Stimulated activated CD8-positive, alpha-beta memory T cell treated with anti-CD3 and anti-CD28 coated beads, Interleukin-12 subunit alpha, Interleukin-12 subunit beta, amount 100 ng/mL, for 4 hours (primary cell): ENCODE results near the gene MYLK4.
A peak's percentile ranks its signal among the peaks of the same experiment; 100 is the strongest.

Experiments
- DNase-seq: peaks from one replicate; pipeline ENCODE4 v3.0.0-alpha.2; 2020; ENCODE audit warnings: low read depth

MYLK4 gene

DNA sequence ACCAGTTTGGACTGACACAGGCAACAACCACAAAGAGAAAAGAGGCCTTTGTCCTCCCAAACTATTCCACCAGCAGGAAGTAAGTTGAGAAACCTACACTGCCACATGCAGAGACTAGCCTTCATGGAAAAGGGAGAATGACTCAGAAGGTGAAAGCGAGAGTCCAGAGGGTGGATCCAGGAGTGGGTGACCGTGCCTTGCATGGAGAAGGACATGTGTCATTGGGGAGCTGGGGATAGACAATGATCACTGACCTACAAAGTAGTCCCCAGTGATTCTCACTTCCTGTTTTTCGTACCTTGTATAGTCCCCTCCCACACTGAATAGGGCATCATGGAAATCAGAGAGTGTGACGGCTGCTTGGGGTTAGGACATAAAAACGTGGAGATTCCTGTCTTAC is 91.9 kb downstream of the MYLK4 start:
- DNase-seq = no peak

DNA sequence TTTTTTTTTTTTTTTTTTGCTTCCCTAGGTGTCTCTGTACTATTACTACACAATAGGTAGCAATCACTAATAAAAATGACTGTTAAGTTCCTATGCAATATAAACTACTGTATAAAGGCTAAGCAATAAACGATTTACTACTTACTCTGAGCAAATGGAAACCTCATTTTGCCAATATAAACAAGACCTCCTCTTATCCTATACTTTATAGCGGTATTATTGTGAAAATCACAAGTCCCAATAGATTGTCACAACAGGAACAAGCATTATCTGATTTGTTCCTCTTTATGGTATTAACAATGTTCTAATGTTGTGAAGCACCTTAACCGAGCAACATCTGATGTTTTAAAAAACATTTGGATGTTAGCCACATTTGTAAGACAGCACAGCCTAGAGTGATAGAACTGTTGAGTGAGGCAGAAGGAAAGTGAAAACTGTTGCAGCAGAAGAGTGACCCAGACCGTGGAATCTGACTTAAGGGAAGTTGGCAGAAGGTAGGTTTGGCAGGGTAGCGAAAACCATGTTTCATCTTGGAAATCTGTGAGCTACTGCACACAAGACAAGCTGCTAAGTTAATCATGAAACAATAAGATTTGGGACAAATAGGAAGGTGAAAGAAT is 94.2 kb downstream of the MYLK4 start:
- no peak for DNase-seq

DNA sequence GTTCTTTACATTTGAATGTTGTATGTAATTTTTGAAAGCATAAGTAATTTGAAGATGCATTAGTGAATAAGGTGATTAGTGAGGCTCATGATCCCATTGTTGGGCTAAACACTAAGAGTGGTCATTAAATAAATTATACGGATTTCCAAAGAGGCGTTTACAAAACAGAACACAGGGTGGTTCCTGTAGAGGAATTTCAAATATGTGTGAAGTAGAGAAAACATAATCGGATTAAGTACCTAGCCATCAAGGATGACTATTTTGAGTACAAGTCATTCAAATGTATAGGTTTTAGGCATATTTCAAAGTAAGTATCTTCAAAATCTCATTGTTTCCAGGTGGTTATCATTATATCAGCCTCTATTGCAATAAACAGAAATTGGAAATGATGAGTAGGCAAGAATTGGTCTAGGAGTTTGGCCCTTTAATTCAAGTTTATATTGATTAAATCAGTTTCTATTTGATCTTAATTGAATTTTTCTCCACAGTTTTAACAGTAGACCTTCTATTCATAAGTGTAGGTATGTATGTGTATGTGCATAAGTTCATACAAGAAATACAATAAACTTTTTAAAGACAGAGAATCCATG is 94.8 kb downstream of the MYLK4 start:
- DNase-seq = no peak

GRCh38 chr6:2653369-2654032 is 97.2 kb downstream of the MYLK4 start:
- no peak for DNase-seq

- DNase-seq = no peak
These were observed 98.1 kb downstream of the MYLK4 start for GRCh38 chr6:2652611-2653010.

DNA sequence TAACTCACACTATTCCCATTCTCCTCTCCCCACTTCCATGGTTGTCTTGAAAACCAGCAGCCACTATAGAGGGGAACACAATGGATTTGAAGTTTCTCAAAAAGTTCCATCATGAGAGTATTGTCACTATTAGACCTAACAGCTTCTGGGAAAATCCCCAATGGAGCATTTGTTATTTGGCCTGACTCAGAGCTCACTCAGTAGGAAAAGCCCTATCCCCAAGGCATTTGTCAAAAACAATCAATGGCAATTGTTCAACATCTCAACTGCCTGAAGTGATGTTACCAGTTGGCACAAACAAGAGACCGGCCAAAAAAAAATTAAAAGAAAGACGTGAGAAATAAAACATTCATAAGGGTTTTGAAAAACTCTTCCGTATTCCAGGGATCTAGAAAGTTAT is 98.8 kb downstream of the MYLK4 start:
- no peak for DNase-seq

DNA sequence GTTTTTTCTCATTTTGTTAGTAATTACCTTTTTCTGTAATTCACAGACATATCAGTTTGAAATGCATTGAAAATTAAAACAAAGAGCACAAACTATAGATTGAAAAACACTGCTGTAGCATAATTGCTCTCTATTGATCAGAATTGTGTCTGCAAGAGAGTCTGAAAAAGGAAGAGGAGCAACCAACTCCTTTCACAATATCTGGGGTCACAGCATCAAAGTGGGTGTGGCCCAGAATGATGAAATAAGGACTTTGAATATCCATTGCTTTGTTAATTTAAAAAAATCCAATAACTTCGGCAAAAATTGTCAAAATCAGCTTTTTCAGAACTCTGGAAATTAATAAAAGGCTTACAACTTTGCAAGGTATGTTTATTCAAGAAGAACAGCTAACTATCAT is 99.2 kb downstream of the MYLK4 start:
- no peak for DNase-seq

DNA sequence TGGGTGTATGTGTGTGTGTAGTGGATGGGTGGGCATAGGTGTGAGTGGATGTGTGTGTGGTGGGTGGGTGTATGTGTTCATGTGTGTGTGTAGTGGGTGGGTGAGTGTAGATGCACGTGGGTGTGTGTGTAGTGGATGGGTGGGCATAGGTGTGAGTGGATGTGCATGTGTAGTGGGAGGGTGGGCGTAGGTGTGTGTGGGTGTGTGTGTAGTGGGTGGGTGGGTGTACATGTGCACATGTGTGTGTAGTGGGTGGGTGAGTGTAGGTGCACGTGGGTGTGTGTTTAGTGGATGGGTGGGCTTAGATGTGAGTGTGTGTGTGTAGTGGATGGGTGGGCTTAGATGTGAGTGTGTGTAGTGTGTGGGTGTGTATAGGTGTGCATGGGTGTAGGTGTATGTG is 104.4 kb downstream of the MYLK4 start:
- no peak for DNase-seq

- no peak for DNase-seq
These were observed 106.7 kb downstream of the MYLK4 start for GRCh38 chr6:2643935-2644539.

DNA sequence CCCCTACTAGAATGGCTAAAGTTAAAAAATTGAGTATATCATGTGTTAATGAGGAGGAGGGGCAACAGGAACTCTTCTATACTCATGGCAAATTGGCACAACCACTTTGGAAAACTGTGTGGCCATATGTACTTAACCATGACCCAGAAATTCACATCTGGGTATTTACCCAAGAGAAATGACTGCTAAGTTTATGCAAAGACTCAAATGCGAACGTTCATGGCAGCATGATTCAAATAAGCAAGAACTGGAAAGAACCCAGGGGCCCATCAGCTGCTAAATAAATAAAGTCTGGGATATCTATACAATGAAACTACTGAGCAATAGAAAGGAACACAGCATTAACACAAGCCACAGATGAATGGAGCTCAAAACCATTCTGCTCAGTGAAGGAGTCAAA is 107.6 kb downstream of the MYLK4 start:
- no peak for DNase-seq

GRCh38 chr6:2641044-2641725 is 109.5 kb downstream of the MYLK4 start:
- DNase-seq = no peak

DNA sequence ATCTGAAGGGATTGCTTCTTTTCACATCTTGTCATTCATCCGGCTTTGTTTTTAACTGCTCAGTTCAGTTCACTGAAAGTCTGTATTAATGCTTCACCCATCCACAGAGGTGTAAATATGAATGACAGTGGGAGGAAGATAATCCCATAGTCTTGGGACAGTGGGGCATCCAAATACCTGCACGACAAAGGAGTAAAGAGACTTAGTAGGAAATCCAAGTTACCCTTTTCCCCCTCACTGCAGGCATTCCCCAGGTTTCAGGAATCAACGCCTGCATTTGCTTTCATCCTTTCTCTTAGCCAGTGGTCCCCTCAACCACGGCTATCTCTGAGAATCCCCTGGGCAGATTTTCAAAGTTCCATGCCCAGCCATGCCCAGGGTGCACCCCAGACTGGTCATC is 110.2 kb downstream of the MYLK4 start:
- no peak for DNase-seq

GRCh38 chr6:2639896-2640295 is 110.8 kb downstream of the MYLK4 start:
- DNase-seq = no peak

DNA sequence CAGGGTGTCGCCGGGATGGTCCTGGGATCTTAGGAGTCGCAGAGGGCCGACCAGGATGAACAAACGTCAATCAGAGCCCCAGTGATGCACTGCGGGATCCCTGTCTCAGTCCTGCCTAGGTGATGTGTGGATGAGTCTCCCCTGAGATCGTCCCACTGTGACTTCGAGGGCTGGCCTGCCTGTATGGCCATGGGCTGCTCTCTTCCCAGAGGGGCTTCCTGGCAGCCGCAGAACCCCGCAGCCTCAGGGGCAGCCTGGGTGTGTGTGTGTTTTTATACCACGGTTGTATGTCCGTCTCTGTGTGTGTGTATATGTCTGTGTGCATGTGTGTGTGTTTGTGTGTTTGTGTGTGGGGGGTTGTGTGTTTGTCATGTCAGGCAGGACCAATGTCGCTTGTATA is 111.6 kb downstream of the MYLK4 start:
- DNase-seq = no peak

DNA sequence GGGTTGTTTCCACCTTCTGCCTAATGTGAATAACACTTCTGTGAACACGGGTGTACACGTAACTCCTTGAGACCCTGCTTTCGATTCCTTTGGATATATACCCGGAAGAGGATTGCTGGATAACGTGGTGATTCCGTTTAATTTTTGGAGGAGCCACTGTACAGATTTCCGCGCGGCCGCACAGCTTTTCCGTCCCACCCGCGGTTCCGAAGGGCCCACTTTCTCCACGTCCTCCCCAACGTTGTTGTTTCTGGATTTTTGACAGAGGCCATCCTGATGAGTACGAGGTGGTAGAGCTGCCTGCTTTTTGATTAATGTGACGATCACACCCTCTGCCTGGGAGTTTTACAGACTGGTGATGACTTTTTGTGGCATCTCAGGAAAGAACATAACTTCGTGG is 114.0 kb downstream of the MYLK4 start:
- DNase-seq = no peak

DNA sequence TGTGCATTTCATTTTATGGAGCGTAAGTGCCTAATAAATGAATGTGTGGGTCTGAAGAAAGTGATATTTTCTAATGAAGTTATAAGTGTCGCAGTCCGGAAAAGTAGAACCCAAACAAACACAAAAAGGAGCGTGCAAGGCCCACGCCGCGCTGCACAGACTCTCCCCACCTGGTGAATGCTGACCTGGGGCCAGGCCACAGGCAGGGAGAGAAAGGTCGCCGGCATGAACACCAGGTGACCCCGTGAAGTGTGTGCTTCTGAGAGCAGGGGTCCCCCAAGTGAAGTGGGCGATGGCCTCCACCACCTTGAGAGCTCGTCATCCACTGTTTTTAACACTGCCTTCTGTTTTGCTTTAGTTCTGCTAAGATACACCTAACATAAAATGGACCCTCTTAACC is 114.8 kb downstream of the MYLK4 start:
- DNase-seq = no peak

DNA sequence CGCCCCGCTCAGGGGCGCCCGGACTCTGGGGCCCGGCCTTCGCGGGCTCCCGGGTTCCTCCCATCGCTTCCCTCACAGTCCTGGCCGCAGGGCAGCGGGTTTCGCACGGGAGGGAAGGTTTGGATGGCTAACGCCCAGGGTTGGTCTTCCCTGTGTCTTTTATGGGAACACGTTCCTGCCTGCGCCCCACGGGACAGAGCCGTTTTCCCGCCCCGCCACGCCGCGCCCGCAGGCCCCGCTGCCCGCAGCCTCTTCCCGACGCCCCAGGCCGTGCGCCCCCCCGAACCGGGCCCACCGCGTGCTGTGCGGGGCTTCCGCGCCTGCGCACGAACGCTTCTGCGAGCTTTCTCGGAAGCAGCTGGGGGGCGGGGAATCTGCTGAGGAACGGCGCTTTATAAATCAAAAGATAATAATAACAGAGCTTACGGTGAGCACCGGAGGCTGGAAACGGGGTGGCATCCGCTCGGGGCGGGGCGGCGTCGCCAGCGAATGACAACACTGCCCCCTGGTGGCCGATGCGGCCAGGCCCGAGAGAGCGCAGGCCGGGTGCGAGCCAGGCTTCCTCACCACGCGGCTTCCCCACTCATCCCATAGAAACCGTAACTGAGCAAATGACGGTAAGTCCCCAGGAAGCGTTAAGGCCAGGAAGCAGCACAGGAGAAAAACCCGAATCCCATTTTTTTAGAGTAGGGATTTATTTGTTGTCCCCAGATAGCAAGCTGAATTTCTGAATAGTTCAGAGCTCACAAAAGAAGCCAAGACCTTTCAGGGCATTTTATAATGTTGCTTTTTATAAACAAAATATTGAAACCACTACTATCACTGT is 116.4 kb downstream of the MYLK4 start:
- peak; percentile 63 for DNase-seq

DNA sequence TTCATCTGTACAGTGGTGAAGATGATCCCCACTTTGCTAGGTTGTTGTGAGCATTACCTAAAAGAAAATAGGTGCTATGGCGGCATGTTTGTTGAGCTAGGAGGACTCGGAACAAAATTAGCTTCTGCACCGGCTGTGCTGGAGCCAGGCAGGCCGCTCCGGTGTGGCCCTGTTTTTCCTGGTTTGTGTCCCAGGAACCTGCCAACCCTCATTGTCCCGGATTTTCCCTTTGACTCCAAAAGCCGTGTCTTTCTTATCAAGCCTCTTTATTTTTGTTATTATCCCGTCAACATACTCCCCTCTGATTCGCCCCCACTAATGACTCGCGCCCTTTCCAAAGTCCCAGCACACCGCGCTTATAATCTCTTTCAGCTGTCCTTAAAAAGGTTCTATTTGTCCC is 117.0 kb downstream of the MYLK4 start:
- no peak for DNase-seq

DNA sequence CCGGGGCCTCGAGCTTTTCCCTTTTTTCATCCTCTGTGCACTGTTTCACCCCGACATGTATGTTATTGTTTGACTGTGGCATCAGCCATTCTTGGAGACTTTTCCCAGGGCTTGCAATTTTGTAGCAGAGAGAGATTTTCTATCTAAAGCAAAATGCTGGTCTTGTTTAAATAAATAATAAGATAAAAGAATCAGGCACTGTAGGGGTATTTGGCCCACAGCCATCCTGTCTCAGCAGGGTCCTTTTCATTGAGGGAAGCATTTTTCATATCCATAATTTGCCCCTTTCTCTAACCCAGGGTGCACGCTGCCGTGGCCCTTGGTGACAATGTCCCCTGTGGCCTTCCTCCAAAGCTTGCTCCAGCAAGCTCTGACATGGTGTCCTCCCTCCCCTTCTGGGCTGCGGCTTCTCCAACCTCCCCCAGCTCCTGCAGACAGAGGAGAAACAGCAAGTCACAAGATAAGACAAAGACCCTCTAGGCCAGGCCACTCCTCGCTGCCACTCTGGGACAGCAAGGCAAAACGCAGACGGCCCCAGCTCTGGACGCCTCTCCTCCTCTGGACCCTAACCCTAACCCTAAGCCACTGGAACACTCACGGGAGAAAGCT is 117.6 kb downstream of the MYLK4 start:
- no peak for DNase-seq

DNA sequence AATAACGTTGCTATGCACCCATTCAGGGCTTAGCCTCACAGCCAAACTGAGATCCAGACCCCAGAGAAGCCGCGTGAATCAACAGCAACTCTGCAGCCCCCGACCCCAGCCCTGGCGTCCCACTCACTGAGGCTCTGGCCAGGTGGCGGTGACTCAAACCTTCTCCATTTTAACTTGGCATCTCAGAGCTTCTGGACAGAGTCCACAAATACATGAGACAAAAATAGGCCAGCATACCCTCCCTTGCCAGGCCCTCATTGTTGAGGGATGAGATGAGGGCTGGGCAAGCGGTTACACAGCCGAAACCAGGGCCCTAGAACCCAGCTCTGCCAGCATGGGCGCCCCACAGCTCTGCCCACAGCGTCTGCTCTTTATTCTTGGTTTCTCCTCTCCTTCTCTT is 118.4 kb downstream of the MYLK4 start:
- DNase-seq = no peak

DNA sequence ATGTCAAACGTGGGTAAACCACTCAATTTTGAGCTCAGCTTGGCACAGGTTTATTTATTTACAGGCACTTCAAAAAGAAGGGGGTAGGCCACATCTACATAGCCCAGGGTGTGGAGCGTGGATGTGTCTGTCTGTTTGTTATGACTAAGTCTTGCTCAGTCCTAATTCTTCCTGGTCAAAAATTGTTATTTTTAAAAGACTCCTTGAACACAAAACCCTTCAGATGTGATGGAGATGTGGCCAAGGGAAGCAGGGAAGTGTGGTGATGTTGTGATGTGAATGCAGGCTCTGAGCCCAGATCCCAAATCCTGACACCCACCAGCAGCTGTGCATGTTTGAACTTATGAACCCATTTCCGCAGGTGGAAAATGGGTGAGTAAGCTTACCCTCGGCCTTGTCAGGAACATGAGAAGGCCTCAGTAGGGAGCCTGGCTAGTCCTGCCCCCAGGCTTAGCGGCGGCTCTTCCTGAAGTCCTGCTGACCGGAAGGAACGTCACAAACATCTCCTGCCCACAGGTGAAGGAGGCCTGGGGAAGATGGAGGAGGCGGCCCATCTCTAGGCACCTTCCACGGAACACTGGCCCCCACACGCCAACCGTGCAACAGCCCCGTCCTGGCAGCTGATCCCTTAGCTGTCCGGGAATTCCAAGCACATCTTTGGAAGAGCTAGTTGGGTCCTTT is 119.7 kb downstream of the MYLK4 start:
- DNase-seq = no peak
